NCI-H2029 treated with DMSO at 0.1 percent for 48 hours (cell line): ENCODE data around the gene TRDMT1.
"Not testable (repeated sequence)": the region's sequence is repeated elsewhere in the genome, so short reads cannot be mapped to it uniquely, and the experiment has no call there.

Source experiments
- DNase-seq: peaks from one replicate; lab custom pipeline; 2025; lab: John Stamatoyannopoulos, UW

The TRDMT1 gene

GRCh38 chr10:17128261-17128660, 73.2 kb downstream of the TRDMT1 start:
- no peak for DNase-seq

GRCh38 chr10:17126327-17126726, 75.1 kb downstream of the TRDMT1 start:
- DNase-seq, result no peak

- no peak for DNase-seq
Observed at GRCh38 chr10:17125206-17125893, 76.1 kb downstream of the TRDMT1 start.

- no peak for DNase-seq
Observed at GRCh38 chr10:17123961-17124360, 77.5 kb downstream of the TRDMT1 start.

GRCh38 chr10:17122726-17123661, 78.5 kb downstream of the TRDMT1 start:
- DNase-seq, result no peak

GRCh38 chr10:17122052-17122451, 79.4 kb downstream of the TRDMT1 start:
- no peak for DNase-seq

GRCh38 chr10:17120694-17121093, 80.8 kb downstream of the TRDMT1 start:
- no peak for DNase-seq

GRCh38 chr10:17119845-17120244, 81.6 kb downstream of the TRDMT1 start:
- DNase-seq, result no peak

- DNase-seq, result no peak
Observed at GRCh38 chr10:17116193-17116592, 85.3 kb downstream of the TRDMT1 start.

GRCh38 chr10:17115683-17116082, 85.8 kb downstream of the TRDMT1 start:
- DNase-seq, result no peak

GRCh38 chr10:17114878-17115444, 86.5 kb downstream of the TRDMT1 start:
- DNase-seq, result not testable (repeated sequence)

- DNase-seq, result no peak
Observed at GRCh38 chr10:17113889-17114540, 87.5 kb downstream of the TRDMT1 start.

- no peak for DNase-seq
Observed at GRCh38 chr10:17113346-17113745, 88.1 kb downstream of the TRDMT1 start.

GRCh38 chr10:17112566-17112965, 88.9 kb downstream of the TRDMT1 start:
- no peak for DNase-seq

GRCh38 chr10:17109475-17110207, 91.8 kb downstream of the TRDMT1 start:
- no peak for DNase-seq

- no peak for DNase-seq
Observed at GRCh38 chr10:17109046-17109445, 92.4 kb downstream of the TRDMT1 start.

- no peak for DNase-seq
Observed at GRCh38 chr10:17106991-17107390, 94.5 kb downstream of the TRDMT1 start.

- no peak for DNase-seq
Observed at GRCh38 chr10:17101910-17102266, 99.6 kb downstream of the TRDMT1 start.

- no peak for DNase-seq
Observed at GRCh38 chr10:17101257-17101909, 100.1 kb downstream of the TRDMT1 start.

GRCh38 chr10:17100586-17100985, 100.9 kb downstream of the TRDMT1 start:
- DNase-seq, result no peak

GRCh38 chr10:17098012-17098411, 103.5 kb downstream of the TRDMT1 start:
- DNase-seq, result no peak
